Inflammatory macrophage treated with lipopolysaccharide for 4 hours (primary cell): ENCODE data around the gene RNF220.
A peak's percentile ranks its signal among the peaks of the same experiment; 100 is the strongest.
"Not testable (repeated sequence)": the region's sequence is repeated elsewhere in the genome, so short reads cannot be mapped to it uniquely, and the experiment has no call there.

Source experiments
- DNase-seq: peaks from one replicate; pipeline ENCODE4 v3.0.0-alpha.2; 2020

Gene RNF220

DNA sequence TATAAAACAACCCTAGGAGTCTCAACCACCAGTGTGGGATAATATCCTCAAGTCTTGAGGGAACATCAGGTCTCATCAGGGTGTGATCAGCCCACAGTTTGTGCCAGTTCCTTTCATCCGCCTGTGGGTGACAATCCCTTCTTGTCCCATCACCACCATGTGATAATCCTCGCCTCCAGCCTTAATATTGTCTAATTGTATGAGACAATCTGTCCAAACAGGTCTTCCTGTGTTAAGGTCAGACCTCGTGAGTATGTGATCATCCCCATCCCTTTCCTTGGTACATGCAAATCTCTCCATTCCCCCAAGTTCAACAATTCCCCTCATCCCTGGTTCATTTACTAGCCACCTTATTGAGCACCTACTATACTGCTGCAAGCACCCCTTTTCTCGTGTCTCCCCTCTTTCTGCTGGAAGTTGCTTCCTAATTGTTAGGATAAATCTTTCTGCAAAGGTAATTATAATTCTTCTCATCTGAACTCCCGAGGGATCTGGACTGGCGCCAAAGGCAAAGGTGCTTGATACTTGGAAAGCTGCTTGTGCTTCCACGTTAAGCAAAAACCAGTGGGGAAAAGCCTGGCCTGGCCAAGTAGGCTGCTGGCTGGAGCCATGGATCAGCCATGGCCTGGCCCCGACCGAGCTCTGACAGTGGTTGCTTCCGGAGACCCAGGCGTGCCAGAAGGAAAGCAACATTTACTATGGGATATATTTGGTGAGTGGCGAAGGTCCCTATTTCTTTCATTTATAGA, 92.5 kb downstream of the RNF220 start:
- DNase-seq: no peak

DNA sequence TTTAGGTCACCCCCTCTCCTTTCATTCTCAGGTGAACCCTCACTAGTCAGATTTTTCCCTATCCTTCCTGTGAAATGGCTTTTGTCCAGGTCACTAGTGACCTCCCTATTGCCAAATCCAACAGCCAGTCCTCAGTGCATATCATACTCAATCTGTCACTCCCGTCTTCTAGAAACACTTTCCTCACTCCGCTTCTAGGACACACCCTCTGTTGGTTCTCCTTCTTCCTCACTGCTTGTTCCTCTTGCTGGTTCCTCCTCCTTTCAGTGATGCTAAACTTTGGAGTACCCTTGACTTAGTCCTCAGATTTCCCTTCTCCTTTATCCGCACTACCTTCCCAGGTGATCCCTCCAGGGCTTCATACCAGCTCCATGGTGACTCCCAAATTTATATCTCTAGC, 94.3 kb downstream of the RNF220 start:
- DNase-seq: peak; percentile 69

DNA sequence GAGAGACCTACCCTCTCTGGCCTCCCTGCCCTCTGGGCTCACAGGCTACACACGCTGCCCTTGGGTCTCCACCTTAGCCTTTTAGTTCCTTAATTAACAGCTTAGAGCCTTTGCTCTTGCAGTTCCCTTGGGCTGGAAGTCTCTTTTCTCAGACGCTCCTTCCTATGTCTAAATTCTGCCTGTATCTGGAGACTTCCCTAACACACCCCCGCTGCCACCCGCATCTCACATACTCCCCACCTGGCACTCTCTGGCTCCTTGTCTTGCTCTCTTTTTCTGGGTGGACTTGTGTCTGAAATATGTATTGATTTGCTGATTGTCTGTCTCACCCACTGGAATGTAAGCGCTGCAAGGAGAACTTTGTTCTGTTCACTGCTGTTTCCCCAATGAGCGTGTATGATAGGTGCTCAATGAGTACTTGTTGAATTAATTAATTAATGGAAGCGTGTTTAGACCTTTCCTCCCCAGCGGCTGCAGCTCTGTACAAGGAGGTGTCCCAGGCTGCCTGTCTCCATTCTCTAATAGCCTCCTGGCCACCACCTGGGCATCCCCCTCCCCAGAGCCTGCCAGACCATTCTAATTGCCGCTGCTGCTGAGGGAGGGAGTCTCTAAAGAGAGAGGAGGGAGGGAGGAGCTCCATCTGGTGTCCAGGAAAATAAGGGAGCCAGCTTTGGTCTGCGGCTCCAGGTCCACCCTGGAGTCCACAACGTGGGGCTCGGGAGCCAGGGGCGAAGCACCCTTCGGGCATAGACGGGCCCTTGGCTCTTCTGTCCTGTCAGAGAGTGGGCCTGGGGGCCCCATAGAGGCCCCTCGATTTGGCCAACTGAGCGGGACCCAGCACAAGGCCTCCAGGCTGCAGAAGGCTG, 95.4 kb downstream of the RNF220 start:
- peak; percentile 7 for DNase-seq

DNA sequence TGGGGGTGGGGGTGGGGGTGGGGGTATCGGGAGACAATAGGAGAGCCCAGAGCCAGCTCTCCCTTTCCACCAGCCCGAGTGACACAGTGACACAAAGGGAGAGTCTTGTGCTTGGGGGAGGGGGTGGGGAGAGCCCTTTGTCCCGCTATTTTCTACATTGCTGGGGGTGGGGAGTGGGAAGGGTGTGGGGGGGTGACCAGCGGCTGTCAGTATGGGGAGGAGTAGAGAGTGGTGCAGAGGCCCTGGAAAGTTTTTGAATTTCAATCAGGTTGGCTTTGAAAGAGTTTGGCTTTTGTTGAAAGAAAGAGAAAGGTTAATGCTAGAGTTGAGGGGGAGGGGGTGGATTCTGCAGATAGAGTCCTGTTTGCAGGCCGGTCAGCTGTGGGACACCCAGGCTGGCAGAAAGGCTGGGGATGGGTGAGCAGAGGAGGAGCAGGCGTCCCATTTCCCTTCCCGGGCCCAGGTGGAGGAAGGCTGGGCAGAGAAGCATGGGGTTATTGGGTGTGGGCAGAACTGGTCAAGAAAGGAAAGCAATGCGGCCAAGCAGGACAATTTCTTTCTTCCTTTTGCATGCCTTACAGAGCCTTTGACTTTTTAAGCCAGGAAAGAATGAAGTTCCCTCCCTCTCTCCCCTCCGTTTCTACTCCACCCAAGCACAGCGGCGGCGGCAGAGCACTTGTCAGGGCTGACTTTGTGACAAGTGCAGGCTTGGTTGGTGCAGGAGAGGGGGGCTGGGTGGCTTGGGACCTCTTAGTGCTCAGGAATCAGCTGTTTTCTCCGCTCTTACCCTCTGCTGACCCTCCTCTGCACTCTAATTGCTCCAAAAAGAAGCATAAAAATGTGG, 96.2 kb downstream of the RNF220 start:
- DNase-seq: no peak

DNA sequence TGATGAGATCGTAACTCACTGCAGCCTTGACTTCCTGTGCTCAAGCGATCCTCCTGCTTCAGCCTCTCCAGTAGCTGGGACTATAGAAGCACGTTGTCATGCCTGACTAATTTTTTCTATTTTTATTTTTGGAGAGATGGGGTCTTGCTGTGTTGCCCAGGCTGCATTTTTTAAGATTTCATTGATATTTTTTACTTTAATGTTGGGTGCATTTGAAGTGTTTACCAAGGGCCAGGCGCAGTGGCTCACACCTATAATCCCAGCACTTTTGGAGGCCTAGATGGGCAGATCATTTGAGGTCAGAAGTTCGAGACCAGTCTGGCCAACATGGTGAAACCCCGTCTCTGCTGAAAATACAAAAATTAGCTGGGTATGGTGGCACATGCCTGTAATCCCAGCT, 97.8 kb downstream of the RNF220 start:
- not testable (repeated sequence) for DNase-seq

DNA sequence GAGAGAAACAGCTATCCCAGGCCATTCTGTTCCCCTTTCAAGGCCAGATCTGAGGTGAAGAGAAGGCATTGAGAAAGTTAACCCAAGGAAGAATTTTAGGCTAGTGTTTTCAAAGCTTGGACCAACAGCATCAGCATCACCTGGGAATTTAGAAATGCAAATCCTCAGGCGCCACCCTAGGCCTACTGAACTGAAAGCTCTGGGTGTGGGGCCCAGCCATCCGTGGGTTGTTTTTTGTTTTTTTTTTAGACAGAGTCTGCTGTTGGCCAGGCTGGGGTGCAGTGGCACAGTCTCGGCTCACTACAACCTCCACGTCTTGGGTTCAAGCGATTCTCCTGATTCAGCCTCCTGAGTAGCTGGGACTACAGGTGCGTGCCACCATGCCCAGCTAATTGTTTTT, 98.6 kb downstream of the RNF220 start:
- DNase-seq: no peak

DNA sequence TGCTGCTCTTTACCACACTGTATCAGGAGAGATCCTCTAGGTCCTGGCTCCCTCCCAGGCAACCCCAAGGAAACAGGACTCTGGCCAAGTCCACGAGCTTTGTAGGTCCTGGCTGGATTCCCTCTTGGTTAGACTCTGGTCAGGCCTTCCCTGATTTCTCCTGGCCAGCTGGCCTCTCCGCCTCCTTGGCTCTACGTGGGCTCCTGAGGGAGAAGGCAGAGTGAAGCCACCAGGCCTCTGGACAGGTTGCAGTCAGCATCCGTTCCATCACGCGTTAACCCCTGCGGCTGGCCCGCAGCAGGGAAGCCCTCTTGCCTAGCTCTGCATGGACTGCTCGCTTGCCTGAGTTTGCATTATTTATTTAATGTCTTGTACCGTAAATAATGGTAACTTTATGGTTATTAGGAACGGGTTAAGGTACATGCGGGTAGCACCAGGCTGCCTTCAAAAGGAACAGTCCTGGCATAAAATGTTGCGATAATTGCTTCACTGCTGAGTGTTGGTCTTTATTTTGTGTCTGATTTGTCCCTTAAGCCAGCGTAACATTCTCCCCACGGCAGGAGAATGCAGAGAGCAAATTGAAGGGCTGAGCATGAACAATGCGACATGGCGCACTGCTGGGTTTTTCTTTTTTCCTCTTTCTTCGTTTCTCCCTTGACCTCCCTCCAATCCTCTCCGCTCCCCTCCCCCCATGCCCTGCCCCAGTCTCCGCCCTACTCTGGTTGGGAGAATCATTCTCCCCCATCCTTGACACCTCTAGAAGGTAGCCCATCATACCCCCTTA, 100.3 kb downstream of the RNF220 start:
- no peak for DNase-seq

DNA sequence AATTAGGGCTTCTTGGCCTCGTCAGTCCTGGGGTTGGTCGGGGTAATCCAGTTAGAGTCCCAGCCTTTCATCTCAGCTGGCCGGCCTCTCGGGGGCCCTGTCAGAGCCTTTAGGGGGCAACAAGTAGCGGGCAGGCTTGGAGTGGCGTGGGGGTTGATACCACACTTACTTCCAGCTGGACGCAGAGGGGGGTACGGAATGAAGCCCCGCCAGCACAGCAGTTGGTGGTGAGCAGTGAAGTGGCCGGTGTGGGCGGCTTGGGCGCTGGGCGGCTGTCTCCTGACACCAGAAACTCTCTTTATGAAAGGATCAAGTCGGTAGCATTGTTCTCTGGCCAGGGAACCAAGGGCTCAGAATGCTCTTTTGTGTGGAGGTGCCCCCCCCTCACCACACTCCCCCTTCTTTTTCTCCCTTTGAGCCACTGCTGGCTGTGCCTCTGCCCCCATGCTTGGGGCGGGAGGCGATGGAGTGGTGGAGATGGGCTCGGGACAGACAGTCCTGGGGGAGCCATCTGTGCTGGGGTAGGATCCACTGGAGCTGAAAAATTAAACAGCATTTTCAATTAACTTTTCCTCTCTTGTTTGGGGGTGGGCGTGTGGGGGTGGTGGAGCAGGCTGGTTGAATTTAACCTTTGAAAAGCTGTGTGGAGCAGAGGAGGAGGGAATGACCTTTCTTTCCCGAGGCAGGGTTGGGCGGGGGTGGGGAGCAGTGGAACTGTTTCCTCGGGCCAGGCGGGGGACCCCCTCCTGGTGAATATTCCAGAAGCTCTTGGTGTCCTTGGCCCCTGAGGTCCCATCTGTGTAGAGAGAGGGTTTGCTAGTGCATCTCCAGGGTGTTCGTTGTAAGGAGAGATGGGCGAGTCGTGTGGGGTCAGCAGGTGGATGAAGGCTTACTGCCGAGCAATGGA, 102.7 kb downstream of the RNF220 start:
- DNase-seq: no peak

DNA sequence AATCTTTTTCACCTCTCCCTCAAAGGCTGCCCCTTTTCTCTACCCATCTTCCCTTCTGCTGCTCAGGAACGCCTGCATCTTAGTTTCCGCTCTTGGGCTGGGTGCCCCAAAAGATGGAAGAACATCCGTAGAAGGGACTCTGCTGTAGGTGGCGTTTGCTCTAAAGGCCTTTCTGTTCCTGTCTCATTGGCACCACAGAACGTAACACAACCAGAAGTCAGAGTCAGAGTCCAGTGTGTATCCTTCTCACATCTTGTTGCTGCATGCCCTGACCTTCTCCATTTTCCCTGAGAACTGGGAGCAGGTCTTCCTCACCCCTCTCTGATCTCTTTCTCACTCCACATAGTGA, 103.3 kb downstream of the RNF220 start:
- no peak for DNase-seq

DNA sequence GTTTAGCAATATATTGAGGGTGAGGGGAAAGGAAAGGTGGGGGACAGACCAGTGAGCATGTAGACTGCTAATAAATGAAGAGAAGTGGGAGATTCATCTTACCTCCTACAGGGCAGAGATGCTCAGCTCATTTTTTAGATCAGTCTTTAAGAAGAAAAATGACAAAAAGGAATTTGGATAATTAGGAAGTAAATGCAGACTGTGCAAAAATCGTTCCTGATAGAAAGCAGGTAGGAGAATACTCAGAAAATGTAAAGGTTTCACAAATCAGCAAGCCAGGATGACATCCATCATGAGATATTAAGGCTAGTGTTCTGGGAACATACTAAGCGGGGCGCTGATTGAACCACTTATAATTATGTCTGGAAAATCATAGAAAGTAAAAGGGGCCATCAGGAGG, 106.3 kb downstream of the RNF220 start:
- no peak for DNase-seq

DNA sequence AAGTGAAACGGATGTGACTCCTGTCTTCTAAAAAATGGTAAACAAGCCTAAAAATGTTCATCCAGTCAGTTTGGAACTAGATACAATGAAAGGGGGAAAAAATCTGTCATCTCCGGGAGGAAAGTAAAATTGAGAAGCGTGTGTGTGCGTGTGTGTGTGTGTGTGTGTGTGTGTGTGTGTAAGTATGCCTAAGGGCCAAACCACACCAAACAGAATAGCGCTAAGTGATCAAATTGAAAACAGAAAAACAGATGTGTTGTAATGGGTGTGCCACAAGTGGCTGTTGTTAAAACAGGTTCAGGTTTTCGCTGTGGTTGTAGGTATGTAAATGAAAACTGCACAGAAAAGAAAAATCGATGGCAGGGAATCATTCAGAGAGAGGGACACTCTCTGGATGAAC, 106.7 kb downstream of the RNF220 start:
- no peak for DNase-seq

DNA sequence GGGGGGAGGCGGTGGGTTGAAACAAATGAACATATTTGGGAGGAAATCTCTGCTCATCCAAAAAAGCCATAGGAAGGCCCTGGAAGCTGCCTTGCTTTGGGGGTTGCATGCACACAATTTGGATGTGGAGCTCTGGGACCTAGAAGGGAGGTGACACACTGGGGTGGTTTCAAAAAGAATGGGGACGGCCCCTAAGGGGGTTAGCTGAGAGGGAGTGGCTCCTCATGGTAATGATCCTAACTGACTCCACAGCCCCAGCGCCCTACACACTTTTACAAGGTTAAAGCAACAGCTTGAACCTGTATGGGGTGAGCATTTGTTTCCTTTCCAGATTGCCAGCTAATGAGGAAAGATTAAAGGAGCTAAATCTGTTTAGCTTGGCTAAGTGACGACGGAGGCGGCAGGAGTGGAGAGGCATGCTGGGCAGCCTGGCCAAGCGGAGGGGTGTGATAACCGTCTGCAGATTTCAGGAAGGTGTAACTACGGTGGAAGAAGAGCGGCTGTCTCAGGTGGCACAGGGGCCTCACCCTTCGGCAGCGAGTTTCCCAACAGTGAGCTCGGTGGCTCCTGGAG, 107.3 kb downstream of the RNF220 start:
- no peak for DNase-seq

DNA sequence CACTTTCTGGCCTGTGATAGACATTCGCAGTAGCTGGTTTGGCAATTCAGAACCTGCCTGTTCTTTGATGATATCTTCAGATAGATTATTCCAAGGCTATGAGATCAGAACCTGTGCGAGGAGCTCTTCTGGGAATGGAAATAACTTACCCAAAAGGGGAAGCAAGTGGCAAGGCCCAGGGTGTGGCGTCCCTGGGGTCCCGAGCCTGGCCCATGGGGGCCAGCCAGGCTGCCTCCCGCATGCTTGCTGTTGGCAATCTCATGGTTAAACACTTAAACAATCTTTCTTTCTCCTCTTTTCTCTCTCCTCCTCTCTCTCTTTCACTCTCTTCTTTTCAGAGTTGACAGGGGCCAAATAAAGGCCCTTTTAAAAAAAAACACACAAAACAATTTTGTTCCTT, 108.1 kb downstream of the RNF220 start:
- DNase-seq: no peak

DNA sequence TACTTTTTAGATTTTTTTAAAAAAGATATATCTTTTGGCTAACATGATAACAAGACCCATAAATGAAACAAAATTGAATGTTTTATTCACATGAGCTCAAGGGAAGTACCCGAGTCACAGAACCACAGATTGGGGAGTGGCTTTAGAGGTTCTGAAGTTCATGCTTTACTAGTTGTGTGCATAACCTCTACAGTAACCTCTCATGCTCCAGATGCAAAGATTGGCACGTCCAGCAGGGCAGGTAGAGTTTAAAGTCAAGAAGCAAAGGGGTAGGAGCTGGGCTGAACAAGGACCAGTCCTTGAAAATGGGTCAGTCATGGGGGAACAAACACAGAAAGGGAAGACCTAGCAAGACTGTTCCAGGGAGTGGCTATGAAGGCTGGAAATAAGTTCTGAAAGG, 109.6 kb downstream of the RNF220 start:
- no peak for DNase-seq

DNA sequence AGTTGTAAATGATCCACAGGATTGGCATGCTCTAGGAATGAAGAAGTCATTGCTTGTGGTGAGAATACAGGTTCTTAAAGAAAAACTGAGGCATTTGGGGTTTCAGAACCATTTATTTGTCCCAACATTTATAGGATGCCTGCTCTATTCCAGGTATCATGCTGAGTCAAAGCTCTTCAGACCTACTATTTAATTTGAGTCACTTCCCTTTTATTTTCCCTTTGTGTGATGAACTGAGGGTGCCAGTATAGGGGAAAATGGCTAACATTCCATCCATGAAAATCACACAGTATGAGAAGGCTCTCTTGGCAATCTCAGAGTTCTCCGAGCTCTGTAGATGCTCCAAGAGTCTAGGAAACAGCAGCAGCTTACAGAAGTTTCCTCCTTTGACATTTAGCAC, 110.4 kb downstream of the RNF220 start:
- DNase-seq: no peak

DNA sequence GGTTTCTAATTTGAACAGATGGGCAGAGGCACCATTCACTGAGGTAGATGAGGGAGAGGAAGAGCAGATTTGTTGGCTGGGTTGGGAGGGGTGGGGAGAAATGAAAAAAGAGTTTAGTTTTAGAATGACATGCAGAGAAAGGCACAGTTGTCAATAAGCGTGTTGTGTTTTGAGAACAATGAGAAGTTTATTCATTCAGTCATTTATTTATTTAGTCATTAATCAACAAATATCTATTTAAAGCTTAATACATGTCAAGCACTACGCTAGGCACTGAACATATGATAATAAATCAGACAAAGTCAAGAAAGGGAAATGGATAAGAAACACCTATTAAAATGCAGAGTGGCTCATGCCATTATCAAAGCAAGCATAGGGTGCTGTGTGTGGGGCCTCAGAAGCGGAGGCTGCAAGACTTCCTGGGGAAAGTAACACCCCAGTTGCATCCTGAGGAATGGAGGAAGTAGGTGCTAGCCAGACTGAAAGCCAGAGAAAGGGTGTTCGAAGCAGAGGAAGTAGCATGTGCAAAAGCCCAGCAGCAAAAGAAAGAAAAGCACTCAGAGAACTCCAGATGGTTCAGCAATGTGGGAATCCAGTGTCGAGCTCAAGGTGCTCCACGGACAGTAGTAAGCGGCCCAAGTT, 114.1 kb downstream of the RNF220 start:
- DNase-seq: peak; percentile 46

DNA sequence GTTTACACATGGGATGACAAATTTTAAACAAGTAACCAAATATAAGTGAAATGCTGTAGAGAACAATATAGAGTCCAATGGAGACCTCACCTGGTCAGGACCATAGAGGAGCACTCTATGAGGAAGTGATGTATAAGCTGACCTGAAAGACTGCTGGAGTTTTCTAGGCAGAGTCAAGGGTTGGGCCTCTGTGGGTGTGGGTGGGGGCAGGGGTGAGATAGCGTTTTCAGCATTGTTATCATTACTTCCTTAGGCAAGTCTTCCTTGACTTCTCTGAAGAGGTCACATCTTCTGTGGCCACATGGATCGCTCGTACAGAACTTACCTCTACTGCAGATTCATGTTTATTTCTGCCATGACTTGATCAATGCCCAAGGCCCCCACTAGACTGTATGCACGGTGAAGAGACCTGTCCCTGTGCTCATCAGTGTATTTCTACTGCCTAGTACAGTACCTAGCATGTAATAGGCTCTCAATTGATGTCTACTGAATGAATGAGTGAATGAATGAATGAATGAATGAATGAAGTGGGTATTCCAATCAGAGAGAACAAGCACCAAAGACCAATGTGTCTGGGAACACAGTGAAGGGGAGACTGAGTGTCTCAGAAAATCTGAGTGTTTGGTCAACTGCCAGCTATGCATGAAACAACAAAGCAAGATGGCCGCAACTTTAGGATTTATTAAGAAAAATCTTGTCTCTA, 116.5 kb downstream of the RNF220 start:
- no peak for DNase-seq

DNA sequence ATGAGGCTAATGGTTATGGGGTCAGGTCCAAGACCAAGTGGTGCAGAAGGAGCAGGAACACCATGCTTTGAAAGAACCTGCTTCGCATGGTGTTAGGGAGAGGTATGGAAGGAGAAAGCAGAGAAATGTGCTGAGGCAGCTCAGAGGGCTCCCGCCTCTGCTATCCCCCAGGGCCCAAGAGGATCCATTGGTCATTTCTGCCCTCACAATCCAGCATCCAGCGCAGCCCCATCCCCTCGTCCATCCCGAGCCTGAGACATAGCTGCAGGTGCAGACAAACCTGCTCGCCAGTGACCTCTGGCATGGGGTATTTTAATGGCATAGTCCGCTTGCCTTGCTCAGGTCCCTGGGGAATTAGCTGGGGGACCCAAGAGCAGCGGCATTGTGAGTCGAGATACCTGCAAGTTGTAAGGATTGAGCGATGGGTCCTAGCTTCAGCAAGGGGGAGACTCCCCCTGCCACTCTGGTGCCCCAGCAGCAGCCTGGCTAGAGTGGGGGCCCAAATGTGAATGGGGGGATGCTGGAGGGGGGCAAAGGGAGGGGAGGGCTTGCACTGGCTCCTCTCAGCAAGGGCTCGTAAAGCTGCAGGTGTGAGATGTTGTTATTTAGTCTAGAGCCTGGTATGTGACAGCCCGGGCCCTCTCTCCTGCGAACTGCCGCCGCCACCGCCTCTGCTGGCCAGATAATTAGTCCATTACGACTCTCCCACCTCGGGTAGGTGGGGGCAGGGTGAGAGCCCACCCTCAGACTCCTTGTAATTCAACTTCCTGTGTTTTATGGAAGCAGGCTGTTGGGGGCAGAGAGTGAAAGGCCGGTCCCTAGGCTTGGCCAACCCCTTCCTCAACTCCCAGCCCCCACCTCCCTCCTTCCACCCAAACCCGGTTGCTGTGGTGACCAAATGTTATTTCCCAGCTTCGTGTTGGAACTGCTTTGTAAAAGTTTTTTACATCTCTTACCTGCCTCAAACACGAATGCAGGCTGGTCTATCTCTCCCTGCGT, 118.8 kb downstream of the RNF220 start:
- DNase-seq: no peak
